ENCODE data around the gene WDR33. TPM values are rescaled to one million over a fixed set of nuclear protein-coding genes. Genes with fewer than 3 reads are reported as not detected.

WDR33 gene
- total and polyA plus RNA-seq, 9 of the 15 experiments (the other 6 are each of a cell fraction or from before 2014, with no cell fraction given), result 24.2 to 57.4 (median 38.4) TPM

- no peak for TF ChIP-seq POU5F1 (IDR thresholded peaks at IDR 0.05; ENCODE audit: borderline replicate concordance, low read depth, low read length, partially characterized antibody)
- TF ChIP-seq ZNF77 (CRISPR knock-in tag; IDR thresholded peaks at IDR 0.05), result no peak
- TF ChIP-seq ZFPM2 (CRISPR knock-in tag; IDR thresholded peaks at IDR 0.05), result no peak
- no peak for TF ChIP-seq NEUROD1 (IDR thresholded peaks at IDR 0.05; ENCODE audit: borderline replicate concordance, low read depth, low read length, partially characterized antibody)
- TF ChIP-seq ZNF354B (CRISPR knock-in tag; IDR thresholded peaks at IDR 0.05), result no peak
- TF ChIP-seq ZNF124 (CRISPR knock-in tag; IDR thresholded peaks at IDR 0.05), result no peak
- TF ChIP-seq E2F3 (CRISPR knock-in tag; IDR thresholded peaks at IDR 0.05), result no peak
Observed at GRCh38 chr2:127721311-127721977, 89.5 kb downstream of the WDR33 start (continued).

GRCh38 chr2:127719301-127720218 lies 91.4 kb downstream of the WDR33 start:
- POLR2A ChIA-PET, result no interaction called here
- no peak; the same call in 2 of the 3 replicates for ATAC-seq
- TF ChIP-seq ZFP1 (CRISPR knock-in tag; IDR thresholded peaks at IDR 0.05), result no peak

More at GRCh38 chr2:127719301-127720218, 91.4 kb downstream of the WDR33 start:
- Histone ChIP-seq H3K36me3 (ENCODE audit: control insufficient read depth, insufficient read depth, low read length) (peaks cover 77% of the 10 kb centered on the region), H3K4me1 (replicated peaks in 1 of 2; ENCODE audit: control insufficient read depth in 2 of 2, insufficient read depth in 2 of 2, low read length in 2 of 2) (no peaks in the 10 kb centered on the region), H4K20me1 (replicated peaks; ENCODE audit: control insufficient read depth, insufficient read depth, low read length) (no peaks in the 10 kb centered on the region), H3K27ac (ENCODE audit: extremely low read depth, low read depth, low read length) (no peak overlapping the region), H2AFZ (ENCODE audit: low read depth, low read length) (no peak overlapping the region), H3K4me3 (no peak overlapping the region), H3K9me1 (ENCODE audit: control insufficient read depth, insufficient read depth, low read length) (peaks cover 2% of the 10 kb centered on the region), H3K79me2 (ENCODE audit: control insufficient read depth, insufficient read depth, low read length) (no peaks in the 10 kb centered on the region), H3K27me3 (ENCODE audit: control insufficient read depth in 2 of 2, insufficient read depth in 2 of 2, low read length in 2 of 2) (no peaks in the 10 kb centered on the region), H3K9me3 (replicated peaks; ENCODE audit: control insufficient read depth, insufficient read depth, low read depth, low read length) (no peaks in the 10 kb centered on the region), H3K4me2 (ENCODE audit: insufficient read depth, low read length) (no peak overlapping the region), H3K9ac (ENCODE audit: insufficient read depth in 1 of 2, low read depth in 2 of 2, low read length in 2 of 2) (no peak overlapping the region)
- DNase-seq (ENCODE audit: extremely low read depth in 1 of 4, low spot score in 3 of 4) (no peak), FAIRE-seq (no peak)
- in situ Hi-C loops (cut with MboI), result no loop called here
- CTCF ChIA-PET (ENCODE audit: low intra/inter-chr PET ratio), result no interaction called here
- WGBS (ENCODE audit: insufficient coverage, low coverage, missing lambda C conversion rate), result 86% methylated on average over 12 of the region's 13 CpGs
- BruUV-seq (replicated peaks), result no TSS peak
- intact Hi-C loops (cut with micrococcal nuclease), result no loop called here
